HG02870 (cell line): ENCODE measurements around the gene RPS6KA2.
"Not testable (repeated sequence)": the region's sequence is repeated elsewhere in the genome, so short reads cannot be mapped to it uniquely, and the experiment has no call there.

ENCODE experiments used
- ATAC-seq: cut with Tn5 transposase; IDR thresholded peaks from one replicate; pipeline ENCODE4 v1.9.1; 2021; ENCODE audit warnings: mild to moderate bottlenecking, moderate library complexity; ENCODE audit not compliant: unreplicated experiment

RPS6KA2 gene

GRCh38 chr6:166558156-166559005 is 68.7 kb downstream of the RPS6KA2 start:
- no peak for ATAC-seq

GRCh38 chr6:166556863-166557322 is 70.2 kb downstream of the RPS6KA2 start:
- ATAC-seq = no peak

GRCh38 chr6:166556336-166556735 is 70.7 kb downstream of the RPS6KA2 start:
- no peak for ATAC-seq

- no peak for ATAC-seq
These were observed 72.0 kb downstream of the RPS6KA2 start for GRCh38 chr6:166555086-166555485.

GRCh38 chr6:166554316-166554715 is 72.7 kb downstream of the RPS6KA2 start:
- no peak for ATAC-seq

- no peak for ATAC-seq
These were observed 73.3 kb downstream of the RPS6KA2 start for GRCh38 chr6:166553563-166554271.

GRCh38 chr6:166552600-166552999 is 74.5 kb downstream of the RPS6KA2 start:
- ATAC-seq = no peak

GRCh38 chr6:166551754-166552495 is 75.1 kb downstream of the RPS6KA2 start:
- no peak for ATAC-seq

- no peak for ATAC-seq
These were observed 80.4 kb downstream of the RPS6KA2 start for GRCh38 chr6:166546653-166547052.

GRCh38 chr6:166545156-166546034 is 81.7 kb downstream of the RPS6KA2 start:
- no peak for ATAC-seq

- no peak for ATAC-seq
These were observed 82.8 kb downstream of the RPS6KA2 start for GRCh38 chr6:166544296-166544605.

- no peak for ATAC-seq
These were observed 83.3 kb downstream of the RPS6KA2 start for GRCh38 chr6:166543603-166544295.

- ATAC-seq = no peak
These were observed 84.5 kb downstream of the RPS6KA2 start for GRCh38 chr6:166542580-166542912.

GRCh38 chr6:166541876-166542579 is 85.0 kb downstream of the RPS6KA2 start:
- ATAC-seq = peak; percentile 30

GRCh38 chr6:166541366-166541765 is 85.7 kb downstream of the RPS6KA2 start:
- peak; percentile 28 for ATAC-seq

GRCh38 chr6:166540631-166541331 is 86.3 kb downstream of the RPS6KA2 start:
- peak; percentile 96 for ATAC-seq

- ATAC-seq = no peak
These were observed 87.5 kb downstream of the RPS6KA2 start for GRCh38 chr6:166539543-166539942.

- not testable (repeated sequence) for ATAC-seq
These were observed 88.1 kb downstream of the RPS6KA2 start for GRCh38 chr6:166539011-166539385.
